ENCODE results near the gene OR10Z1.

GRCh38 chr1:158613764-158614163, 8.7 kb downstream of the OR10Z1 start:
- TF ChIP-seq POLR2A (IDR thresholded peaks at IDR 0.05; ENCODE audit: low read length) = no peak
- no peak for TF ChIP-seq GATA1 (IDR thresholded peaks at IDR 0.05; ENCODE audit: low read depth, low read length)

All from erythroblast (primary cell).